Endothelial cell of umbilical vein (primary cell): ENCODE data around the gene CIROP. TPM values are rescaled to one million over a fixed set of nuclear protein-coding genes. Genes with fewer than 3 reads are reported as not detected.

Experiments
- BruUV-seq: library from RNA; stranded (reverse); fragments of 400-500 nt; replicated peaks from 2 replicates; lab custom pipeline; 2021; lab: Mats Ljungman, UMichigan
- CTCF ChIA-PET: fragments of 300-600, 350-600 bp; sonication (Branson Sonifier 250); formaldehyde crosslinking; loops from one replicate; lab custom pipeline; 2021; ENCODE audit warnings: antibody characterized with exemption, inconsistent platforms; lab: Charles Lee
- POLR2A ChIA-PET: fragments of 300-600, 350-600 bp; sonication (Branson Sonifier 250); formaldehyde crosslinking; loops from one replicate; lab custom pipeline; 2021; ENCODE audit warnings: antibody characterized with exemption, inconsistent platforms; lab: Charles Lee
- DNase-seq: peaks from one replicate; pipeline ENCODE4 v3.0.0-alpha.2; 2011; ENCODE audit warnings: low read depth, low spot score
- FAIRE-seq: peaks from 2 replicates; lab custom pipeline; 2011; peaks lifted over from hg19 to GRCh38; lab: Jason Lieb, UNC
- H2AFZ ChIP-seq: 2 replicates; pipeline ENCODE4 v1.6.0; 2012; ENCODE audit warnings: low read depth, low read length, control low read depth, inconsistent platforms
- H3K27ac ChIP-seq: 2 replicates; pipeline ENCODE4 v1.5.1; 2011; ENCODE audit warnings: low read depth, mild to moderate bottlenecking, control low read depth, low read length, moderate library complexity; ENCODE audit not compliant: insufficient read depth
- H3K27me3 ChIP-seq, 2 experiments: 2 replicates each; pipeline versions ENCODE4 v1.6.0 to v1.6.1; 2011; ENCODE audit warnings: low read length in 2 of 2, mixed read lengths in 1 of 2; ENCODE audit not compliant: control insufficient read depth in 2 of 2, insufficient read depth in 2 of 2
- H3K36me3 ChIP-seq, 2 experiments: 2 replicates in 1 of 2; 3 replicates in 1 of 2; pipeline ENCODE4 v1.5.1; 2011; ENCODE audit warnings: low read length in 2 of 2, mild to moderate bottlenecking in 1 of 2, moderate library complexity in 1 of 2; ENCODE audit not compliant: control insufficient read depth in 2 of 2, insufficient read depth in 2 of 2; ENCODE audit errors: extremely low read depth in 1 of 2
- H3K4me1 ChIP-seq: 3 replicates; pipeline ENCODE4 v1.5.1; 2011; ENCODE audit warnings: mild to moderate bottlenecking, low read length; ENCODE audit not compliant: control insufficient read depth, insufficient read depth; ENCODE audit errors: extremely low read depth
- H3K4me2 ChIP-seq: 2 replicates; pipeline ENCODE4 v1.6.1; 2011; ENCODE audit warnings: low read length, control low read depth, mixed read lengths; ENCODE audit not compliant: insufficient read depth
- H3K4me3 ChIP-seq, 3 experiments: fragments of 200-600 bp in 1 of 3; sonication (generic), shearing (Covaris generic) in 1 of 3; replicated peaks in 1 of 3; 2 replicates each; pipeline ENCODE4 v1.5.1; 2011 to 2016; ENCODE audit warnings: control low read depth in 3 of 3, low read length in 3 of 3, mild to moderate bottlenecking in 2 of 3, inconsistent platforms in 1 of 3, low read depth in 1 of 3, moderate library complexity in 1 of 3; ENCODE audit not compliant: insufficient read depth in 1 of 3
- H3K79me2 ChIP-seq: 2 replicates; pipeline ENCODE4 v1.6.0; 2012; ENCODE audit warnings: low read length, inconsistent platforms; ENCODE audit not compliant: control insufficient read depth, insufficient read depth
- H3K9ac ChIP-seq: replicated peaks from 2 replicates; pipeline ENCODE3; 2011; ENCODE audit warnings: low read length, control low read depth; ENCODE audit not compliant: insufficient read depth; ENCODE audit errors: extremely low read depth
- H3K9me1 ChIP-seq: replicated peaks from 3 replicates; pipeline ENCODE4 v1.6.0; 2011; ENCODE audit warnings: mild to moderate bottlenecking, low read length; ENCODE audit not compliant: control insufficient read depth, insufficient read depth; ENCODE audit errors: extremely low read depth
- H3K9me3 ChIP-seq: replicated peaks from 2 replicates; pipeline ENCODE4 v1.5.1; 2012; ENCODE audit warnings: low read length, inconsistent platforms; ENCODE audit not compliant: control insufficient read depth, insufficient read depth
- H4K20me1 ChIP-seq: replicated peaks from 2 replicates; pipeline ENCODE3; 2011; ENCODE audit warnings: mild to moderate bottlenecking, low read length; ENCODE audit not compliant: control insufficient read depth, insufficient read depth; ENCODE audit errors: extremely low read depth
- CTCF ChIP-seq, 2 donors: IDR thresholded peaks; 1 replicate in 1 of 2; 2 replicates in 1 of 2; pipeline ENCODE4 v1.5.1; 2011; ENCODE audit warnings: low read length in 2 of 2, mild to moderate bottlenecking in 2 of 2, moderate library complexity in 2 of 2, control low read depth in 1 of 2, inconsistent platforms in 1 of 2, low read depth in 1 of 2; ENCODE audit not compliant: insufficient read depth in 1 of 2; ENCODE audit errors: extremely low read depth in 1 of 2
- EZH2 ChIP-seq: IDR thresholded peaks from 2 replicates; pipeline ENCODE4 v1.6.1; 2012; ENCODE audit warnings: borderline replicate concordance, low read depth, mild to moderate bottlenecking, moderate library complexity, low read length, inconsistent platforms; ENCODE audit not compliant: severe bottlenecking
- FOS ChIP-seq: IDR thresholded peaks from 2 replicates; pipeline ENCODE4 v1.6.1; 2011; ENCODE audit warnings: mild to moderate bottlenecking, low read length, moderate library complexity, borderline replicate concordance; ENCODE audit not compliant: insufficient read depth
- GATA2 ChIP-seq: IDR thresholded peaks from 2 replicates; pipeline ENCODE4 v1.7.0; 2011; ENCODE audit warnings: low read depth, mild to moderate bottlenecking, moderate library complexity, mixed read lengths, low read length; ENCODE audit not compliant: insufficient read length, insufficient read depth
- JUN ChIP-seq: IDR thresholded peaks from 2 replicates; pipeline ENCODE4 v1.6.1; 2011; ENCODE audit warnings: borderline replicate concordance, low read depth; ENCODE audit not compliant: insufficient read length, insufficient read depth
- MYC ChIP-seq: IDR thresholded peaks from one replicate; pipeline ENCODE4 v1.6.1; 2011; ENCODE audit warnings: mild to moderate bottlenecking, low read depth, low read length
- POLR2A ChIP-seq: IDR thresholded peaks from 2 replicates; pipeline ENCODE4 v1.6.1; 2012; ENCODE audit warnings: low read depth, mild to moderate bottlenecking, control low read depth, low read length
- POLR2AphosphoS5 ChIP-seq: IDR thresholded peaks from 2 replicates; pipeline ENCODE4 v1.6.1; 2012; ENCODE audit warnings: low read depth, mild to moderate bottlenecking, control low read depth, low read length, moderate library complexity; ENCODE audit not compliant: insufficient read depth
- dilution Hi-C: fragments of 300-500 bp; cut with MboI; formaldehyde crosslinking; loops from one replicate; pipeline ENCODE4 v1.15.0; 2019; ENCODE audit warnings: low sequenced_read_pairs; ENCODE audit not compliant: extremely low pct_ligation_motif_present
- intact Hi-C: fragments of 100-400 bp; cut with micrococcal nuclease; formaldehyde crosslinking; loops from one replicate; pipeline ENCODE4 v1.10.0; 2022
- polyA plus RNA-seq, 4 experiments: library from polyadenylated mRNA; depleted of rRNA in 3 of 4; stranded (reverse) in 3 of 4; unstranded in 1 of 4; fragments of >200 nt; gene quantifications; 2 replicates each; pipeline versions ENCODE4 v1.2.1 to v1.2.3, GENCODE V29; 2011 to 2012; ENCODE audit warnings: missing spikeins in 1 of 4
- total RNA-seq: library from RNA; stranded (reverse); gene quantifications from 2 replicates; pipeline ENCODE4 v1.2.3, GENCODE V29; 2021
- TF ChIP-seq, protein P1 (sequence below): IDR thresholded peaks from 2 replicates; pipeline ENCODE4 v1.6.1; 2011; ENCODE audit not compliant: insufficient read depth, insufficient read length

The CIROP gene
- total and polyA plus RNA-seq, 2 donors (not counting 3 experiments of a cell fraction or from before 2014, with no cell fraction given), result not detected

- BruUV-seq, result no TSS peak
- DNase-seq, result no peak
- H3K4me3 ChIP-seq, result no peak overlapping the region
- peaks cover 4% of the 10 kb centered on the region for H4K20me1 ChIP-seq
- H3K9ac ChIP-seq, result no peak overlapping the region
- H2AFZ ChIP-seq, result no peak overlapping the region
- intact Hi-C loops (no loop called here), dilution Hi-C loops (loop anchor here (10.0 kb wide), 1 partner anchor 82 kb away; the partner anchor contains the start of gene AJUBA)
- H3K27ac ChIP-seq, result no peak overlapping the region
- TF ChIP-seq GATA2 (no peak), MYC (no peak), EZH2 (no peak), POLR2AphosphoS5 (no peak)
- CTCF ChIA-PET, result interaction anchor here (1.3 kb wide), 1 partner anchor 12 kb away, joined by 3 read pairs; no protein-coding TSS in a partner anchor
- no peaks in the 10 kb centered on the region for H3K9me3 ChIP-seq
- H3K4me2 ChIP-seq, result no peak overlapping the region
- no peaks in the 10 kb centered on the region for H3K27me3 ChIP-seq
- POLR2A ChIA-PET, result no interaction called here
- H3K36me3 ChIP-seq, result peaks cover 41 to 44% of the 10 kb centered on the region in 2 experiments
- no peak for FAIRE-seq
- H3K9me1 ChIP-seq, result no peaks in the 10 kb centered on the region
- H3K4me1 ChIP-seq, result peaks cover 45% of the 10 kb centered on the region
- peaks cover 57% of the 10 kb centered on the region for H3K79me2 ChIP-seq
These were observed 38.4 kb downstream of the CIROP start for GRCh38 chr14:23066368-23066767.

DNA sequence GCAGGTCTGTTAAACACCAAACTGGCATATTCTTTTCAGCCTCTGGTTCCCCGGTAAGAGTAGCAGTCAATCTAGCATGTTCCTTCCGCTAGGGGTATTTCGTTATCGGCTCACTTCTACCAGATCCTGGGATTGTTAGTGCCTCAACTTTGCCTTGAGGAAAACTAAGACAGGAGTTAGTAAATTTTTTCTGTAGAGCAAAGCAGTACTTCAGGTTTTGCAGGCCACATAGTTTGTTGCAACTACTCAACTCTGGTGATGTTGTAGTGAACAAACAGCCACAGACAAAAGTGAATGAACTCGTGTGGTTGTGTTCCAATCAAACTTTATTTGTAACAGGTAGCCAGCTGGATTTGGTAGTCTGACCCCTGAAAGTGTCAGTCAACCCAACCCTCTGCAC, 41.2 kb downstream of the CIROP start:
- Histone ChIP-seq H3K4me3 (no peak overlapping the region), H3K9ac (no peak overlapping the region), H3K27ac (no peak overlapping the region), H3K9me3 (no peaks in the 10 kb centered on the region), H3K36me3 (peaks cover 56% of the 10 kb centered on the region in 2 experiments), H3K27me3 (no peaks in the 10 kb centered on the region), H2AFZ (no peak overlapping the region), H3K4me2 (no peak overlapping the region), H3K4me1 (peaks cover 31% of the 10 kb centered on the region), H3K79me2 (peaks cover 37% of the 10 kb centered on the region), H4K20me1 (peaks cover 4% of the 10 kb centered on the region), H3K9me1 (no peaks in the 10 kb centered on the region)
- CTCF ChIA-PET, result interaction anchor here (1.0 to 13.4 kb wide), 3 partner anchors 14 to 75 kb away, joined by 5 to 1071 read pairs (median 19); partner anchors contain the start of gene AJUBA
- DNase-seq (no peak), FAIRE-seq (no peak)
- BruUV-seq, result no TSS peak
- TF ChIP-seq FOS (no peak), GATA2 (no peak), MYC (no peak), CTCF (IDR thresholded peaks at IDR 0.05; ENCODE audit: extremely low read depth in 1 of 2, insufficient read depth in 1 of 2, low read depth in 1 of 2, low read length in 2 of 2) (no peak), JUN (no peak), POLR2A (no peak), POLR2AphosphoS5 (no peak), EZH2 (no peak)
- TF ChIP-seq, protein P1, sequence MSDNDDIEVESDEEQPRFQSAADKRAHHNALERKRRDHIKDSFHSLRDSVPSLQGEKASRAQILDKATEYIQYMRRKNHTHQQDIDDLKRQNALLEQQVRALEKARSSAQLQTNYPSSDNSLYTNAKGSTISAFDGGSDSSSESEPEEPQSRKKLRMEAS, result no peak
- POLR2A ChIA-PET, result no interaction called here
- dilution Hi-C loops, result loop anchor here (10.0 kb wide), 1 partner anchor 79 kb away; the partner anchor contains the start of gene AJUBA
- intact Hi-C loops, result no loop called here
